ENCODE results near the gene METAP1.
"Not testable (repeated sequence)": the region's sequence is repeated elsewhere in the genome, so short reads cannot be mapped to it uniquely, and the experiment has no call there.

The METAP1 gene

DNA sequence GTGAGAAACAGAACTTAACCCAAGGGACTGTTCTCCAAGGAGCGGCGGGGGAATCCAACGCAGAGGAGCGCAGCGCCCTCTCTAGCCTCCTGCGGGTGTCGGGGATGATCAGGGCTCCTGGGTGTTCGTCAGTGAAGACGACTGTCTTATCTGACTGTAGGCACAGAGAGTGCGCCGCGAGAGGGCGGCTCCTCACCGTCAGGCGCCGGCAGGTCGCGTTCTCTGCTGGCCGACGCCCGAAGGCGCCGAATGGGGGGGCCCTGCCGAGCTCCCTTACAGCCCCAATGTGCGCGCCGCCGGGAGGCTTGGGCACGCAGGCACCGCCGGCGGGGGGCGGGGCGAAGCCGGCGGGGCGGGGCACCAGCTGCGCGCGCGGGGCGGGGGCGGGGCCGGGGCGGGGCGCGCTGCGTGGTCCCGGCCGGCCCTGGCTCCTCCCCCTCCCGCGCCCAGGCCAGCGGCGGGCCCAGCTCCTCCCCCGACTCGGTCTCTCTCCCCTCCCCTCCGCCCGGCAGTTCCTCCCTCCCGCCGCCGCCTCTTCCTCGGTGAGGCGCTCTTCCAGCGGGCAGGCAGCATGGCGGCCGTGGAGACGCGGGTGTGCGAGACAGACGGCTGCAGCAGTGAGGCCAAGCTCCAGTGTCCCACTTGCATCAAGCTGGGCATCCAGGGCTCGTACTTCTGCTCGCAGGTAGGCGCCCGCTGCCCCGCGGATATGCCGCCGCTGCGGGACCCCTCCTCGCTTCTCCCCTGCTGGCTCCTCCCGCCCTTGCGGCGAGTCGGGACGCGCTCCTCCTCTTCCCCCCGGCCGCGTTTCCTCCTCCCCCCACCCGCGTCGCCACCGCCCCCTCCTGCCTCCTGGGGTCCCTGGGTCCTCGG, at the start of gene METAP1:
METAP1 (plus strand) TSS at position 539 of the 873 bp plus-strand sequence; CDS start at position 572, 33 bp downstream.
- in situ Hi-C loops (cut with HindIII; ENCODE audit: low sequenced_read_pairs) = loop anchor here (5.0 kb wide), 1 partner anchor 52 kb away; no protein-coding TSS in a partner anchor

- in situ Hi-C loops (cut with HindIII; ENCODE audit: low sequenced_read_pairs) = no loop called here
Observed at GRCh38 chr4:98946359-98946758, 49.2 kb upstream of the METAP1 start.

- in situ Hi-C loops (cut with HindIII; ENCODE audit: low sequenced_read_pairs) = no loop called here
Observed at GRCh38 chr4:98950925-98951324, 44.6 kb upstream of the METAP1 start.

DNA sequence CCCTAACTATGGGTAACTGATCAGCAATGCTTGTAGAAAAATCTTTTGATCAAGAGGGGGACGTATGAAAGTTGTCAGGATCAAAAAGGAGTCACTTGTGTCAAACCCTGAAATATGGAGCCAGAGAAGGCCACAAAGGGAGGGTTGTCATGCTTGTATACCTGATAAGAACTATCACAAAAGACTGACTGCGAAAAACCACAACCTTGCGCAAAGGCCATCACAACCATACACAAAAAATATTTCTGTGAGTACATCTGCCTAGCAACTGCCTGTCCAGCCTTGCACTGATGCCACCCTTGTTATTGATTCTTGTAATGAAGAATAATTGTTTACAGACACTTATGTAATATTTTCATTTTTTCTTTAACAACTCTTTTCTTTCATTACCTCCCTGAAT, 43.8 kb upstream of the METAP1 start:
- in situ Hi-C loops (cut with HindIII; ENCODE audit: low sequenced_read_pairs) = no loop called here

DNA sequence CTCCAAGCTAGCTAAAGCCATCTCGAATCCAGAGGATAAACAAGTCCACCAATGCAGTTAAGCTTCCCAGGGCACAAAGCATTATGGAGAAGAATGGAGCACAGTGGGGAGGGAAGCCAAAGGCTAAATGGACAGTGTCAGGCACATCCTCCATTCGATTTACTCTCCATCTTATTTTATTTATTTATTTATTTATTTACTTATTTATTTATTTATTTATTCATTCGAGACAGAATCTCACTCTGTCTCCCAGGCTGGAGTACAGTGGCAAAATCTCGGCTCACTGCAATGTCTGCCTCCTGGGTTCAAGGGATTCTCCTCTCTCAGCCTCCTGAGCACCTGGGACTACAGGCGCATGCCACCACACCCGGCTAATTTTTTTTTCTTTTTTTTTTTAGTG, 40.3 kb upstream of the METAP1 start:
- in situ Hi-C loops (cut with HindIII; ENCODE audit: low sequenced_read_pairs) = no loop called here

DNA sequence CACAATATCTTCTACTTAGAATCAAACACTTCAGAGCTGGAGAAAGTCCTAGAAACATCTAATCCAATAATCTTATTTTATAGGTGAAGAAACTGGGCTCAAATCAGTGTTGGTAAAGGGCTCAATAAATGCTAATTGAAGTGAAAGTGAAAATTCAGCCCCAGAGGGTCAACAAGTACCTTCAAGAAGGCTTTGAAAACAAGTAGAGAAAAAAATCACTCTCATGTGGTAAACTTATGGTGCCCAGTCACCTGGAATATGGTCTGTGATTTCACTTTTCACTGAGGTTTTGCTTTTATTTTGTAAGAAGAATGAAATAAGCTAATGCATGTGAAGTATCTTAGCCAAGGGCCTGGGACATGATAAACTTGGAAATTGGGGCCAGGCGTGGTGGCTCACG, 37.5 kb upstream of the METAP1 start:
- in situ Hi-C loops (cut with HindIII; ENCODE audit: low sequenced_read_pairs) = no loop called here

DNA sequence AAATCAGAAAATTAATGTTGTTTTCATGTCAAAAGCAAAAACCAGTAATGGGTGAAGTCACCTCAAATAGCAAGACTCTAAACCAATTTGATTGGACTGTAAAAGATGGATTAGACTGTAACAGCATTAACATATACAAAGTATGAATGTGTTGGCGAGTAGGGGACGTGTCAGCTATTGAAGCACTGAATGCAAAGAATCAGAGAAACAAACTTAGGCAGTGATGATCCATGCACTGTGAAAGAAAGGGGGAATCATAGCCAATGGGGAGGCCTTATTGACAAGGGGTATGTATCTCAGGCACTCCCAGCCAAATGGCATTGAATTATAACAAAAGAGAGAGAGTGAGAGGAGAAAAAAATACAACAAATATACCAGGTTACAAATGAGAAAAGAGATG, 36.1 kb upstream of the METAP1 start:
- in situ Hi-C loops (cut with HindIII; ENCODE audit: low sequenced_read_pairs) = no loop called here

DNA sequence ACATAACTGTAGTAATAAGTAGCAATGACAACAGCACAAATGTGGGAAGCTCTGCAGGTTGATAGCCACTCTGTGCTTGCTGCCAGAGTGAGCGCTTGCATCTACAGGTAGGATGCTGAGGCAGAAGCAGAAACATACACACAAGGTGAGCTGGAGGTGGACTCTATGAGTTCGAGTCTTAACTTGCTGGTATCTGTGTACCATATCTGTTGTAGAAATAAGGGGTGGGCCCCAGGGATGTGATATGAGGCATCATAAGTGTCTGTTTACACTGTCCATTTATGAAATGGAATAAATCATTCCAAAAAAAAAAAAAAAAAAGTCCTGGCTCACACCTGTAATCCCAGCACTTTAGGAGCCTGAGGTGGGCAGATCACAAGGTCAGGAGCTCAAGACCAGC, 33.8 kb upstream of the METAP1 start:
- in situ Hi-C loops (cut with HindIII; ENCODE audit: low sequenced_read_pairs) = no loop called here

GRCh38 chr4:98963538-98964433, 31.7 kb upstream of the METAP1 start:
- in situ Hi-C loops (cut with HindIII; ENCODE audit: low sequenced_read_pairs) = no loop called here

DNA sequence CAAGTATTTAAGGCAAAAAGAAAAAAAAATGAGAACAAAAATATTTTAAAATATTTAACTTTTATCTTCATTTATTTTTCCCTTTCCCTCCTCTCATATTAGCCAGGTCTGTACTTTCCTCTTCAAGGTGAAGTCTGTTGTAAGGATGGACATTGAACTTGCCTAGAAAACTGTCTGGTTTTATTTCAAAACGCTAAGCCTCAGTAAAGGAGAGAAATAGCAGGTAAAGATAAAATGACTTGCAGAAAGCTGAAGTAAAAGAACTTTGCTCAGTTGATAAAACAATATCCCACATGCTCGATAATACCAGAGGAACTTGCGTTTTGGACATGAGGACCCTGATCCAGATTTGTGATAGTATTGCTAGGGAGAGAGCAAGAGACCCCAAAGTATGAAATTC, 28.6 kb upstream of the METAP1 start:
- in situ Hi-C loops (cut with HindIII; ENCODE audit: low sequenced_read_pairs) = no loop called here

DNA sequence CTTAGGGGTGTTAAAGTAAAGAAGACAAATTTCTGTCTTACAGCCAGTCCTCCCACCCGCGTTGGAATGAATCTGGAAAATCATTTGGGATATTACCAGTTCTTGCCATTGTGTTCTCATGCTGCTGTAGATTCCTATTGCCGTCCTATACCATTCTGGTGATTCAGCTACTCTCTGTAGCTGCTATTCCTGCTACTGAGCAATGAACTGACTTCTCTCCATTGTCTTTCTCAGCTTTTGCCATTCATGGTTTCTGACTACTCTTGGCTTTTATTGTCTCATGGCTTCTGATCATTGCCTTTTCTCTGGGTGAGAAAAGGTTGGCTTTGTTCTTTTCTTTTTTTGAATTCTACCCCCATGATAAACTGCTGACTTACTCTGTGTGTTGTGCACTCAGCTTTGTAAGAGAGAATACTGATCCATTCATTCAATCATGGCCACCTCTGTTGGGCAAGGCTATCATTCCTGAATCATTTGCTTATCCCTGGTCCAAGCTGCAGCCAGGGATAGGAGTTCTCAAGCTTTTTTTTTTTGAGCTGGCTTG, 27.7 kb upstream of the METAP1 start:
- in situ Hi-C loops (cut with HindIII; ENCODE audit: low sequenced_read_pairs) = no loop called here

DNA sequence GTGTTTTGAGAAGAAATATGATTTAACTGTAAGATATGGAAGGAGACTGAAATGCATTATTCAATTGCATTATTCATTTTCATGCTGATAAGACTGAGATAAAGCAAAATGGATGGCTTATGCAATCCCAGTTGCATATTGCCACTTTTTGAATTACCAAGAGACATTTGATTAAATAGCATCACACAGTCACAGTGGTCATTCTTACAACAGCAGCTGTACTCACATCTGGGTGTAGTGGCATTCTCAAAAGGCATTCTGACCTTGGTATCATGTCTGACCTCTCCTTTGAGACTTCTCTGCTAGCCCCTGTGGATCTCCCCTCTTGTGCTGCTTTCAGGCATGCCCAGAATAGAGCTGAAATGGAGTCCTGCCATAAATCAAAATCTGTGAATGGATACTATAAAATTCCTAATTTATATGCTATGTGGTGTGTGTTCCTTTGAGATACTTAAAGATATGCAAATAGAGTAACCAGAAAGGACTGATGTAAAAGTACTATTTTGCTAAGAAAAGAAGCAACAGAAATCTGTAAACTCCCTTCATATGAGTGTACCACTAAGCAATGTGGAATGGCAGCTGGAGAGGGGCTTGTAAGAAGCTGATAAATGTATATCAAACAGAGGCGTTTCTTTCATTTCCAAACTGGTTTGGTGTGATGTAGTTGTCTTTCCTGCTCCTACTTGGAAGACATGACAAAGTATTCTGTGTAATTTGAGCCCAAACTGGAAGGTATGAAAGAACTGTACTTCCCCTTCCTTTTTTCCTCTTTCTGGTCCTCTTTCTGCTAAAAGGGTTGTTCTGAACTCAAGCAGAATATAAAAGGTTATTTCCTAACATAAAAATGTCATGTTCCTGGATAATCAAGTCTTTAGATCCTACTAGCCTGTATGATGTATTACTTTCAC, 25.4 kb upstream of the METAP1 start:
- in situ Hi-C loops (cut with HindIII; ENCODE audit: low sequenced_read_pairs) = no loop called here

DNA sequence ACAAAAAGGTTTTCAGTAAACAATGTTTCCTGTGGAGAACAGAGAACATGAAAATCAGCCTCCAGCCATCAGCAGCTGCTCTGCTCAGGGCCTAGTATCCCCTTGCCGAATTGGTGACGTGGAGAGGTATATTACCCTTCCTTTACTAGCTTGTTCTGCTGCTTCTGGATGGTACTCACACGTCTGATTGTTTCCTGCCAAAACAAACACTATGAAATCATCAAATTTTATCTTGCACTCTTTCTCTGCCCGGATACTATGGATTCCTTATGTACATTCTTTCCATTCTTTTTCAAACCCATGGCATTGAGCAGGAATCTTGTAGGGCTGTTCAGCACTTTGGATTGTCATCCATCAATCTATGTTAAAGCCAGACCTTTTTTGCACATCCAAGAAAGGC, 18.8 kb upstream of the METAP1 start:
- in situ Hi-C loops (cut with HindIII; ENCODE audit: low sequenced_read_pairs) = no loop called here

DNA sequence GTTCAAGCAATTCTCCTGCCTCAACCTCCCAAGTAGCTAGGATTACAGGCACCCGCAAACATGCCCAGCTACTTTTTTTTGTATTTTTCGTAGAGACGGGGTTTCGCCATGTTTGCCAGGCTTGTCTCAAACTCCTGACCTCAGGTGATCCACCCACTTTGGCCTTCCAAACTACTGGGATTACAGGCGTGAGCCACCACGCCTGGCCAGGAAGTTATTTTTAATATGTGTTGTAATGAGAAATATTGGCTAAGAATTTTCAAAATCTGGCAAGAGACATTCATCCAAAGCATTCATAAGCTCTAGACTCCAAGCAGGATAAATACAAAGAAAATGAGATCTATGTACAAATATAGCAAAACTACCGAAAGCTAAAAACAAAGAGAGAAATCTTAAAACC, 18.0 kb upstream of the METAP1 start:
- in situ Hi-C loops (cut with HindIII; ENCODE audit: low sequenced_read_pairs) = no loop called here

- in situ Hi-C loops (cut with HindIII; ENCODE audit: low sequenced_read_pairs) = no loop called here
Observed at GRCh38 chr4:98987720-98988119, 7.8 kb upstream of the METAP1 start.

GRCh38 chr4:98992835-98993234, 2.7 kb upstream of the METAP1 start:
- in situ Hi-C loops (cut with HindIII; ENCODE audit: low sequenced_read_pairs) = not testable (repeated sequence)

- in situ Hi-C loops (cut with HindIII; ENCODE audit: low sequenced_read_pairs) = no loop called here
Observed at GRCh38 chr4:98993419-98994071, 2.0 kb upstream of the METAP1 start.

- in situ Hi-C loops (cut with HindIII; ENCODE audit: low sequenced_read_pairs) = loop anchor here (5.0 kb wide), 1 partner anchor 53 kb away; no protein-coding TSS in a partner anchor
Observed at GRCh38 chr4:98994474-98995182, 893 bp upstream of the METAP1 start.

All from endothelial cell of hepatic sinusoid (primary cell).